K562 (cell line): ENCODE measurements around the gene PEX3. TPM values are rescaled to one million over a fixed set of nuclear protein-coding genes. Genes with fewer than 3 reads are reported as not detected.
A peak's percentile ranks its signal among the peaks of the same experiment; 100 is the strongest.

ENCODE experiments used
- ATAC-seq: fragments of 200-7000 bp; cut with Tn5 transposase; 3 replicates; pipeline ENCODE4 v1.9.1; 2020; ENCODE audit warnings: moderate library complexity
- BruUV-seq: library from RNA; stranded (reverse); fragments of 400-500 nt; replicated peaks from 2 replicates; lab custom pipeline; 2021; lab: Mats Ljungman, UMichigan
- CTCF ChIA-PET: fragments of 300-600 bp; formaldehyde crosslinking; extraction: SDS; loops from one replicate; lab custom pipeline; 2021; ENCODE audit warnings: low intra/inter-chr PET ratio; lab: Yijun Ruan, JAX
- POLR2A ChIA-PET: fragments of 300-600, 350-650 bp; sonication (Branson Sonifier 250); formaldehyde crosslinking; extraction: SDS; loops from one replicate; lab custom pipeline; 2021; ENCODE audit warnings: antibody characterized with exemption, inconsistent platforms; lab: Yijun Ruan, JAX
- DNase-seq, 4 experiments: peaks; one replicate each; pipeline versions ENCODE4 v3.0.0 to v3.0.0-alpha.2; 2011 to 2018; ENCODE audit warnings: low spot score in 3 of 4, mixed read lengths in 3 of 4; ENCODE audit errors: extremely low read depth in 1 of 4
- FAIRE-seq: peaks from 2 replicates; lab custom pipeline; 2011; peaks lifted over from hg19 to GRCh38; lab: Jason Lieb, UNC
- H2AFZ ChIP-seq: 2 replicates; pipeline ENCODE4 v1.6.0; 2011; ENCODE audit warnings: low read depth, low read length, control low read depth, inconsistent platforms
- H3K27ac ChIP-seq: fragments of 200-600 bp; 3 replicates; pipeline ENCODE4 v1.8.0; 2011; ENCODE audit warnings: low read depth, mild to moderate bottlenecking, control low read depth, inconsistent platforms, low read length, moderate library complexity, mixed read lengths; ENCODE audit errors: extremely low read depth
- H3K27me3 ChIP-seq, 2 experiments: fragments of 300-600 bp in 1 of 2; 2 replicates in 1 of 2; 3 replicates in 1 of 2; pipeline versions ENCODE4 v1.6.0 to v1.8.0; 2011; ENCODE audit warnings: inconsistent platforms in 2 of 2, low read length in 2 of 2, mild to moderate bottlenecking in 1 of 2, mixed read lengths in 1 of 2, moderate library complexity in 1 of 2; ENCODE audit not compliant: control insufficient read depth in 2 of 2, insufficient read depth in 2 of 2
- H3K36me3 ChIP-seq: fragments of 300-600 bp; 3 replicates; pipeline ENCODE4 v1.8.0; 2011; ENCODE audit warnings: mild to moderate bottlenecking, low read length, inconsistent platforms; ENCODE audit not compliant: control insufficient read depth, insufficient read depth
- H3K4me1 ChIP-seq, 2 experiments: fragments of 200-600 bp in 1 of 2; replicated peaks in 1 of 2; 2 replicates in 1 of 2; 3 replicates in 1 of 2; pipeline versions ENCODE4 v1.5.1 to v1.8.0; 2011; ENCODE audit warnings: inconsistent platforms in 2 of 2, low read length in 2 of 2, mild to moderate bottlenecking in 1 of 2, mixed read lengths in 1 of 2, moderate library complexity in 1 of 2; ENCODE audit not compliant: control insufficient read depth in 2 of 2, insufficient read depth in 2 of 2
- H3K4me2 ChIP-seq: 2 replicates; pipeline ENCODE4 v1.6.1; 2011; ENCODE audit warnings: low read length, control low read depth, inconsistent platforms, mixed read lengths; ENCODE audit not compliant: insufficient read depth
- H3K4me3 ChIP-seq: fragments of 200-600 bp; sonication (generic), shearing (Covaris generic); 2 replicates; pipeline ENCODE4 v1.5.1; 2016; ENCODE audit warnings: control low read depth, inconsistent platforms
- H3K79me2 ChIP-seq: fragments of 200-600 bp; 3 replicates; pipeline ENCODE4 v1.8.0; 2011; ENCODE audit warnings: low read length, inconsistent platforms; ENCODE audit not compliant: control insufficient read depth, insufficient read depth
- H3K9ac ChIP-seq, 2 experiments: 2 replicates each; pipeline versions ENCODE4 v1.6.0 to v1.6.1; 2011; ENCODE audit warnings: low read depth in 2 of 2, low read length in 2 of 2, control low read depth in 1 of 2, inconsistent platforms in 1 of 2, mild to moderate bottlenecking in 1 of 2, mixed read lengths in 1 of 2; ENCODE audit not compliant: insufficient read depth in 1 of 2
- H3K9me1 ChIP-seq: one replicate; pipeline ENCODE4 v1.6.0; 2011; ENCODE audit warnings: inconsistent platforms, mild to moderate bottlenecking, low read length, moderate library complexity; ENCODE audit not compliant: control insufficient read depth, insufficient read depth
- H3K9me3 ChIP-seq: replicated peaks from 2 replicates; pipeline ENCODE4 v1.5.1; 2011; ENCODE audit warnings: low read depth, low read length, inconsistent platforms; ENCODE audit not compliant: control insufficient read depth, insufficient read depth
- H4K20me1 ChIP-seq: replicated peaks from 2 replicates; pipeline ENCODE4 v1.6.1; 2011; ENCODE audit warnings: low read length, inconsistent platforms, mixed read lengths; ENCODE audit not compliant: control insufficient read depth, insufficient read depth
- BCOR ChIP-seq: fragments of 450-650 bp; IDR thresholded peaks from 2 replicates; pipeline ENCODE4 v1.6.1; 2016
- CEBPB ChIP-seq: fragments of 450-650 bp; IDR thresholded peaks from 2 replicates; pipeline ENCODE4 v1.6.1; 2016; ENCODE audit warnings: missing genetic modification characterization, missing compliant biosample characterization
- PCBP2 ChIP-seq: fragments of 200-400 bp; formaldehyde crosslinking; IDR thresholded peaks from 2 replicates; pipeline ENCODE4 v1.6.1; 2018; ENCODE audit warnings: low read length, low read depth, mild to moderate bottlenecking, moderate library complexity; ENCODE audit not compliant: poor library complexity, severe bottlenecking
- RBM25 ChIP-seq: fragments of 200-400 bp; formaldehyde crosslinking; IDR thresholded peaks from 2 replicates; pipeline ENCODE4 v1.6.1; 2018; ENCODE audit warnings: low read length, low read depth, moderate library complexity; ENCODE audit not compliant: severe bottlenecking
- TAF15 ChIP-seq: fragments of 200-400 bp; formaldehyde crosslinking; IDR thresholded peaks from 2 replicates; pipeline ENCODE4 v1.6.1; 2017; ENCODE audit warnings: mild to moderate bottlenecking, low read depth, low read length, moderate library complexity
- ZNF146 ChIP-seq: IDR thresholded peaks from one replicate; pipeline ENCODE4 v1.6.1; 2018; ENCODE audit warnings: missing compliant biosample characterization; ENCODE audit not compliant: unreplicated experiment
- WGBS: fragments of 100-300 bp; shearing (Covaris generic); methylation state at CpG from one replicate; pipeline ENCODE4 v1.1.6; 2016; ENCODE audit warnings: low coverage, mixed read lengths; ENCODE audit not compliant: insufficient coverage; ENCODE audit errors: missing lambda C conversion rate; 5-methylcytosine and 5-hydroxymethylcytosine counted together
- in situ Hi-C: fragments of 300-500 bp; cut with MboI; formaldehyde crosslinking; loops from 4 replicates; pipeline ENCODE4 v1.15.0; 2018; ENCODE audit warnings: inconsistent platforms, mixed read lengths
- intact Hi-C: fragments of 100-400 bp; cut with micrococcal nuclease; formaldehyde crosslinking; loops from 2 replicates; pipeline ENCODE4 v1.14.2; 2022
- polyA plus RNA-seq, 8 experiments: library from polyadenylated mRNA; depleted of rRNA in 4 of 8; stranded (reverse) in 5 of 8; unstranded in 3 of 8; fragments of >200 nt; fragmentation: Nextera tagmentation in 2 of 8; fragmentation: Illumina TruSeq in 1 of 8; extraction: Ambion mirVana in 2 of 8; extraction: Trizol in 1 of 8; gene quantifications; 2 replicates each; pipeline versions ENCODE4 v1.2.1 to v1.2.3, GENCODE V29; 2011 to 2014; ENCODE audit warnings: inconsistent platforms in 1 of 8, missing spikeins in 1 of 8
- total RNA-seq, 7 experiments: library from RNA; depleted of rRNA in 6 of 7; stranded (reverse); fragments of >200 nt in 6 of 7; fragmentation: Illumina TruSeq in 2 of 7; extraction: Trizol in 2 of 7; gene quantifications; 2 replicates each; pipeline versions ENCODE4 v1.2.1 to v1.2.3, GENCODE V29; 2011 to 2021; ENCODE audit warnings: low replicate concordance in 1 of 7

Gene PEX3
- total and polyA plus RNA-seq, 9 of the 15 experiments (the other 6 are each of a cell fraction or from before 2014, with no cell fraction given) = 17.3 to 69.6 (median 32.7) TPM

GRCh38 chr6:143406673-143407072 is 43.9 kb upstream of the PEX3 start:
- 3% methylated on average over 3 of the region's 3 CpGs for WGBS
- H3K9me3 ChIP-seq = no peaks in the 10 kb centered on the region
- in situ Hi-C loops = no loop called here
- no peak overlapping the region for H3K4me2 ChIP-seq
- no peaks in the 10 kb centered on the region for H3K9me1 ChIP-seq
- no peaks in the 10 kb centered on the region; a peak in 1 of 5 replicates for H3K4me1 ChIP-seq
- no peak for TF ChIP-seq CEBPB (tag)
- no peak for TF ChIP-seq TAF15
- no peak overlapping the region for H3K27ac ChIP-seq
- ChIA-PET POLR2A (no interaction called here), CTCF (no interaction called here)
- no peaks in the 10 kb centered on the region for H3K79me2 ChIP-seq
- no peak for DNase-seq
- intact Hi-C loops = no loop called here
- no peak overlapping the region for H2AFZ ChIP-seq
- no peak overlapping the region for H3K4me3 ChIP-seq
- H3K9ac ChIP-seq = no peak overlapping the region
- BruUV-seq = no TSS peak
- H3K27me3 ChIP-seq = peaks cover 14 to 23% of the 10 kb centered on the region in 2 experiments; a peak in 4 of 5 replicates
- 0 out of 2 replicates have a peak, but pooled peaks cover 3% of the 10 kb centered on the region for H4K20me1 ChIP-seq
- H3K36me3 ChIP-seq = no peaks in the 10 kb centered on the region
- no peak for ATAC-seq
- no peak for FAIRE-seq

- no peak overlapping the region for H3K9ac ChIP-seq
Observed at GRCh38 chr6:143408151-143408786, 42.3 kb upstream of the PEX3 start.

More at GRCh38 chr6:143408151-143408786, 42.3 kb upstream of the PEX3 start:
- H3K4me1 ChIP-seq = no peaks in the 10 kb centered on the region; a peak in 1 of 5 replicates
- intact Hi-C loops = no loop called here
- peak; percentile 25; the same call in 1 of the 2 replicates for TF ChIP-seq BCOR
- TF ChIP-seq ZNF146 (CRISPR knock-in tag) = peak; percentile 97
- peak; percentile 82 for TF ChIP-seq RBM25
- TF ChIP-seq PCBP2 = no peak
- TF ChIP-seq, all 486 proteins: peak for 3
- H3K9me3 ChIP-seq = no peaks in the 10 kb centered on the region
- H3K4me2 ChIP-seq = no peak overlapping the region
- no peaks in the 10 kb centered on the region for H3K79me2 ChIP-seq
- POLR2A ChIA-PET = no interaction called here
- peaks cover 9 to 23% of the 10 kb centered on the region in 2 experiments; a peak in 3 of 5 replicates for H3K27me3 ChIP-seq
- H4K20me1 ChIP-seq = 0 out of 2 replicates have a peak, but pooled peaks cover 3% of the 10 kb centered on the region
- H2AFZ ChIP-seq = no peak overlapping the region
- FAIRE-seq = no peak
- DNase-seq = no peak
- H3K36me3 ChIP-seq = no peaks in the 10 kb centered on the region
- in situ Hi-C loops = no loop called here
- CTCF ChIA-PET = no interaction called here
- no peak overlapping the region for H3K4me3 ChIP-seq
- no TSS peak for BruUV-seq
- H3K27ac ChIP-seq = no peak overlapping the region
- H3K9me1 ChIP-seq = no peaks in the 10 kb centered on the region
- ATAC-seq = no peak
